GM18867 (cell line): ENCODE measurements around the gene LRRC8A.
"Not testable (repeated sequence)": the region's sequence is repeated elsewhere in the genome, so short reads cannot be mapped to it uniquely, and the experiment has no call there.

Experiments
- ATAC-seq: cut with Tn5 transposase; IDR thresholded peaks from one replicate; pipeline ENCODE4 v1.9.1; 2021; ENCODE audit warnings: mild to moderate bottlenecking, moderate library complexity; ENCODE audit not compliant: unreplicated experiment

The LRRC8A gene

GRCh38 chr9:128881884-128882676, at the start of gene LRRC8A, which contains the start of gene KYAT1:
TSS of gene LRRC8A (plus strand) at chr9:128882133. CDS start at chr9:128907165, 25,032 bp downstream.
TSS of gene KYAT1 (minus strand) at chr9:128881950. CDS start at chr9:128845405, 36,545 bp downstream.
- ATAC-seq = peak; percentile 90

DNA sequence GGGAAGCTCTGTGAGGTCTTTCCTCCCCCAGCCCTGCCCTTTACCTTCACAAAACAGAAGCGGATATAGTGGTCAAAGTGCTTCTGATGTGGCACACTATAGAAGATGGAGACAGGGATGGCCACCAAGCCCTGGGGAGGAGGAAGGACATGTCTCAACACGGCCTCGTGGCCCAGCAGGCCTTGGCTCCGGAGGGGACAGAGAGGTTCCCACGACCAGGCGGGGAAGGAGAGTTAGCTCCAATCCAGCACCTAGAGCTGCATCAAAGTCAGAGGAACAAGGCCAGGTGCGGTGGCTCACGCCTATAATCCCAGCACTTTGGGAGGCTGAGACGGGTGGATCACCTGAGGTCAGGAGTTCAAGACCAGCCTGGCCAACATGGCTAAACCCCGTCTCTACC, 48.2 kb upstream of the LRRC8A start:
- no peak for ATAC-seq

DNA sequence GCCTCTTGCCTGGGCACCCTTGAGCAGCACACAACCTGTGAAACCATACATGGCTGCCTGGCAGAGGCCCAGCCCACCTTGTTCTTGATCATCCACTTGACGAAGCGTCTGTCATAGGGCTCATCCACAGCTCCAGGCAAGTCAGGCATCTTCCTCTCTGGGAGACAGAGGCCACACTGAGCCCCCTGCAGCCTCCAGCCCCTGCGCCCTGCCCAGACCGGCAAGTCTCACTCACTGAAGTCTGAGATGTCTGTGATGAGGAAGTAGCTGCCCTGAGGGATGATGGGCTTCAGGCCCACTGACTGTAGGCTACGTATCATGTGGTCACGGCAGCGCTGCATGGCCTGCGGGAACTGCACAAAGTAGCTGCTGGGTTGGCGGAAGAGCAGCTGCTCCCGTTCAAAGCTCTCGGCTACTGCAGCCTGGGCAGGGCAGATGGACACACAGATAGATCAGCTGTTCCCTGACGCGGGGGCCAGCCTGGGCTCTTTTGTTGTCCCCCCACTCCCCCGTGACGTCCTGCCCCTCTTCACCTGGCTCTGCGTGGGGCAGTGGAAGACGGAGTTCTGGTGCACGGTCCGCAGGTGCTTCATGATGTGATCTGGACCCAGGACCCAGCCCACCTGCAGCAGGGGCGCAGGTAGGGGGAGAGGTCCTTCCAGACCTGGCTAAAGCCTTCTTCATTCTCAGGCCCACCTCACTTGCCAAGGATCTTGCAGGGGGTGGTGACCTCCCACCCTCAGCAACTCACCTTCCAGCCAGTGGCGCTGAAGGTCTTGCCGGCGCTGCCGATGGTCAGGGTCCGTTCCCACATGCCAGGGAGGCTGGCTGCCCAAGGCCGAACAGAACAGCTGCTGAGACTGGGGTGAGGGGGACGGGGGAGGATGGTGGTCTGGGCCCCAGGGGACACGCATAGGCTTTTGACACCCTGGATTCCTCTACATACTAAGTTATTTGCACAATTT, 46.4 kb upstream of the LRRC8A start:
- ATAC-seq = no peak

DNA sequence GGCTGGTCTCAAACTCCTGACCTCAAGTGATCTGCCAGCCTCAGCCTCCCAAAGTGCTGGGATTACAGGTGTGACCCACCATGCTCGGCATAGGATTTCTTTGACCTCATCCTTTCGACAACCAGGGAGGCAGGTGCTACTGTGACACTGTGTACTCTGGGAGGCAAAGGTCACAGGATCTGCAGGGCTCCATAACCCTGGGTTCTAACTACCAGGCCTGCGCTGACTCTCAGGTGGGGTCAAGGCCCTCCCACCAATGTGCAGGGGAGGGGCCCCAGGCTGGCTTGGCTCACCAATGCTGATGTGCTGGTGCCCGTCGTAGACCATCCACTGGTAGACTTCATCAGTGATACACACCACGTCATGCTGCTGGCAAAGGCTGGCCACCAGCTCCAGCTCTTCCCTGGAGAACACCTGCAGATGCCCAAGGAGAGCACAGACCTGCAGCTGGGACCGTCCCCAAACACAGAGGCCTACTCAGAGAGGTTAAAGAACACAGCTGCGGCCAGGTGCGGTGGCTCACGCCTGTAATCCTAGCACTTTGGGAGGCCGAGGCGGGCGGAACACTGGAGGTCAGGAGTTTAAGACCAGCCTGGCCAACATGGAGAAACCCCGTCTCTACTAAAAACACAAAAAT, 45.3 kb upstream of the LRRC8A start:
- no peak for ATAC-seq

DNA sequence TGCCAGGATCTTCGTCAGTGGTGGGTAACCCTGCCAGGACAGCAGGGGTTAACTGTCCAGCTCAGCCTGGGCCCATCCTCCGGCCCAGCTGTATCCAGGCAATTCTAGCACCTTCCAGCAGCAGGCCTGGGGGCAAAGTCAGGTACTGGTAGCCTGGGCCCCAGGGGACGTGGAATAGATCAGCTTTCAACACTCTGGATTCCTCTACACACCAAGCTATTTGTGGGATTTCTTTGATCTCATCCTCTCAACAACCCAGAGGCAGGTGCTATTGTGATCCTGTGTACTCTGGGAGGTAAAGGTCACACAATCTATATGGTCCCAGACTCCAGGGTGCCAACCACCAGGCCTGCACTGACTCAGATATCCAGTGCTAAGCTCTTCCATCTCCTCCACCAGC, 43.6 kb upstream of the LRRC8A start:
- no peak for ATAC-seq

GRCh38 chr9:128840524-128840923, 41.4 kb upstream of the LRRC8A start:
- no peak for ATAC-seq

- ATAC-seq = no peak
Measured at GRCh38 chr9:128841694-128842492, 40.0 kb upstream of the LRRC8A start.

DNA sequence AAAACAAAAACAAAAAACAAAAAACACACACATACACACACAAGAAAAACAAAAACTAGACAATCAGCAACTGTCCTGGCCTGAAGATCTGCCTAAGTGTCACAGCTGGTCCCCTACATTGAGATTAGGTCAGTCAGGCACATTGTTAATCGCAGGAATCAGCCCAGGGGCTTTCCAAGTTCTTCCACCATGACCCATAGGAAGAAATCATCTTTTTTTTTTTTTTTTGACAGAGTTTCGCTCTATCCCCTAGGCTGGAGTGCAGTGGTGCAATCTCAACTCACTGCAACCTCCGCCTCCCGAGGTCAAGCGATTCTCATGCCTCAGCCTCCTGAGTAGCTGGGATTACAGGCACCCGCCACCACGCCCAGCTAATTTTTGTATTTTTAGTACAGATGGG, 38.8 kb upstream of the LRRC8A start:
- not testable (repeated sequence) for ATAC-seq

GRCh38 chr9:128845186-128845931, 36.6 kb upstream of the LRRC8A start:
- ATAC-seq = no peak

DNA sequence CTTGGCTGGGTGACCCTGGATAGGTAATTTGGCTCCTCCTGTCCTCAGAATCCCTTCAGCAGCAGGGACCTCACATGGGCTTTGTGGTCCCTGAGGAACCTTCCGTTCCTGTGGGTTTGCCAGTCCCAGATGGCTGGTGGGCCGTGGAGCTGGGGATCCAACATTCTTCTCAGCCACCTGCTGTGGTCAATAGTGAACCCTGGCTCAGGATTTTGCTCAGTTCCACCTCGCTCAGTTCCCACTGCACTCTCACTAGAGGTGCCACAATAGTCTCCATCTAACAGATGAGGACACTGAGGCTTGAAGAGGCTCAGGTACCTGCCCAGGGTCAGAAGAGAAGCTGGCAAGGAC, 35.3 kb upstream of the LRRC8A start:
- ATAC-seq = no peak

DNA sequence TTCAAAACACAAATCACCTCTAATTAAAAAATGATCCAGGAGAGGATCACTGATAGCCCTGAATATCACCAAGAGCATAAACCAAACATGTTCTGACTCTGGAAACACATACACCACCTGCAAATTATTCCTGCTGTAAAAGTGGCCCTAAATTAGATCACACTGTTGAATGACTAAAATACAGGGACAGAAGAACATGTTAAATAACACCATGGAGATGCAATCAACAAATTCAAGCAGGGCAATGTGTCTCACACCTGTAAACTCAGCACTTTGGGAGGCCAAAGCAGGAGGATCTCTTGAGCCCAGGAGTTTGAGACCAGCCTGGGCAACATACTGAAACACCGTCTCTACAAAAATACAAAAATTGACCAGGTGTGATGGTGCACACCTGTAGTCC, 34.1 kb upstream of the LRRC8A start:
- ATAC-seq = no peak

- ATAC-seq = not testable (repeated sequence)
Measured at GRCh38 chr9:128851024-128851423, 30.9 kb upstream of the LRRC8A start.

DNA sequence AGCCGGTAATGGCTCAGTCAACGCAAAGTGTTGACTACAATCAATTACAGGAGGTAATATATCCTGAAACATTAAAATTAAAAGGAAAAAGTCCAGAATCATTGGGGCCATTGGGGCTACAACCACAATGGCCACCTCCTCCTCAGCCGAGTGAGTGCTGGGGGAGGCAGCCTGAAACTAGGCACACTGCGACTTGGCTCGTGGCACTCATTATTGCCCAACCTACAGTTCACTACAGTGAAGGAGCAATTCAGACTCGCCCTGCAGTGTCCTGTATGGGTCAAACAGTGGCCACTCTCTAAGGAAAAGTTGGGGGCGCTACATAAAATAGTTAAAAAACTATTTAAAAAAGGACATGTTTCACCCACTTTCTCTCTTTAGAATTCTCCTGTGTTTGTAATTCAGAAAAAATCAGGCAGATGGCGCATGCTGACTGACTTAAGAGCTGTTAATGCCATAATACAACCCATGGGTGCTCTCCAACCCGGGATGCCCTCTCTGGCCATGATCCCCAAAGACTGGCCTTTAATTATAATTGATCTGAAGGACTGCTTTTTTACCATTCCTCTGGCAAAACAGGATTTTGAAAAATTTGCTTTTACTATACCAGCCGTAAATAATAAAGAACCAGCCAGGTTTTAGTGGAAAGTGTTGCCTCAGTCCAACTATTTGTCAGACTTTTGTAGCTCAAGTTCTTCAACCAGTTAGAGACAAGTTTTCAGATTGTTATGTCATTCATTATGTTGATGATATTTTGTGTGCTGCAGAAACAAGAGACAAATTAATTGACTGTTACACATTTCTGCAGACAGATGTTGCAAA, 29.9 kb upstream of the LRRC8A start:
- ATAC-seq = not testable (repeated sequence)

- not testable (repeated sequence) for ATAC-seq
Measured at GRCh38 chr9:128852646-128853045, 29.3 kb upstream of the LRRC8A start.

DNA sequence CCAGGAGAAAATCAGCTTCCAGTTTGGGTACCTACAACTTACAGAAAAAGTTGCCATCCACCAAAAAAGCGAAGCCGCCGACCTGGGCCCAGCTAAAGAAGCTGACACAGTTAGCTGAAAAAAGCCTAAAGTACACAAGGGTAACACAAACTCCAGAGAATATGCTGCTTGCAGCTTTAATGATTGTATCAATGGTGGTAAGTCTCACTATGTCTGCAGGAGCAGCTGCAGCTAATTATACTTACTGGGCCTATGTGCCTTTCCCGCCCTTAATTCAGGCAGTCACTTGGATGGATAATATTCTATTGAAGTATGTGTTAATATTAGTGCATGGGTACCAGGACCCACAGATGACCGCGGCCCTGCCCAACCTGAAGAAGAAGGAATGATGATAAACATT, 27.5 kb upstream of the LRRC8A start:
- not testable (repeated sequence) for ATAC-seq

DNA sequence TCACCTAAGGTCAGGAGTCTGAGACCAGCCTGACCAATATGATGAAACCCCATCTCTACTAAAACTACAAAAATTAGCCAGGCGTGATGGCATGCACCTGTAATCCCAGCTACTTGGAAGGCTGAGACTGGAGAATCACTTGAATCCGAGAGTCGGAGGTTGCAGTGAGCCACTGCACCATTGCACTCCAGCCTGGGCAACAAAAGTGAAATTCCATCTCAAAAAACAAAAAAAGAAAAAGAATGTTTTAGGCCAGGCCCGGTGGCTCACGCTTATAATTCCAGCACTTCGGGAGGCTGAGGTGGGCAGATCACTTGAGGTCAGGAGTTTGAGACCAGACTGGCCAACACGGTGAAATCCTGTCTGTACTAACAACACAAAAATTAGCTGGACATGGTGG, 23.5 kb upstream of the LRRC8A start:
- ATAC-seq = not testable (repeated sequence)

DNA sequence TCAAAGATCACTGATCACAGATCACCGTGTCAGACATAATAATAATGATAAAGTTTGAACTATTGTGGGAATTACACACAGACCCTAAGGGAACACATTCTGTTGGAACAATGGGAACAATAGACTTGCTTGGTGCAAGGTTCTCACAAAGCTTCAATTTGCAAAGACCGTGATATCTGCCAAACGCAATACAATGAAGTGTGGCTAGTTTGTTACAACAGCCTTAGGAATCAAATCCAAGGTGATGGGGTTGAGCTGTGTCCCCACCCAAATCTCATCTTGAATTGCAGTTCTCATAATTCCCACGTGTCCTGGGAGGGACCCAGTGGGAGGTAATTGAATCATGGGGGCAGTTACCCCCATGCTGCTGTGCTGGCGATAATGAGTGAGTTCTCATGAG, 21.0 kb upstream of the LRRC8A start:
- no peak for ATAC-seq

DNA sequence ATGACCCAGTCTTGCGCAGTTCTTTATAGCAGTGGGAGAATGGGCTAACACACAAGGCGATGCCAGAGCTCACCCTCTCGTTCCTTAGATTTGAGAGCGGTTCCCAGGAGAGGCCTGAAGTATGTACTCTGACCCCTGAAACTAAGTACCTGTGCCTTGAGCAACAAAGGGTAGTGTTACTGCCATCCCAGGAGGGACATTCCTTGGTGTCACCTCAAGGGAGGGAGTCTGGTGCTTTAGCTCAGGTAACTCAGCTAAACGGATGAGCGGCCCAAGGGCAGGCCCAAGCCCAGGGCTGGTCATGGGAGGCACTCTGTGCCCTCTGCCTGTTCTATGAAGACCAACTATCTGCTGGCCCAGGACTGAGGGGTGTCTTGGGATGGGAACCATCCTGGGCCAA, 20.4 kb upstream of the LRRC8A start:
- no peak for ATAC-seq

GRCh38 chr9:128862401-128862851, 19.5 kb upstream of the LRRC8A start:
- no peak for ATAC-seq
